LoVo (cell line): ENCODE measurements around the gene ATG10.

Experiments used
- DNase-seq: peaks from one replicate; pipeline ENCODE4 v3.0.0-alpha.2; 2016; ENCODE audit warnings: low spot score

The ATG10 gene

GRCh38 chr5:82165740-82166530 lies 194.1 kb downstream of the ATG10 start:
- peak; percentile 66 for DNase-seq

DNA sequence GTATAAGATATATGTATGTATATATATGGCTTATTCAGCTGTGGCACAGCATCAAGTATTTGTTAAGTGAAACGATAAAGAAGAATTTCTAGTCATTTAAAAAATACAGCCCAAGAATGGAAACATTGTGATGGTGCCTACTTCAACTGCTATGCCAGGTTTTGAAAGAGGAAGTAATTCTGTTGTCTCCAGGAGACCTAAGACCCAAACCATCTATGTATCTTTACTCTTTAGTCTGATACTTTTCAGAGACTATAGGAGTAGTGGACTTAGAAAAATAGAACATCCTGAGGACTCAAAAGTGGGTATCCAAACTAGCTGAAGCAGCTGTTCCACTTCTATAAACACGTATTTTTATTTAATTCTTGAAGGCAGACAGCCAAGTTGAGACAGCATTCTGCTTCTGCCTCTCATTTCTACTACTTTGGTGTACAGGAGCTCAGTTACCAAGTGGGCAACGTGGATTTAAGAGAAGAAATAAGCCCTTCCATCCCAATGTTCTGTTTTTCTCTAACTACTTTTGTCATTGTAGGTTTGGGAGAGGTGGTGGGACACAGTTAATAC lies 195.6 kb downstream of the ATG10 start:
- DNase-seq = no peak

DNA sequence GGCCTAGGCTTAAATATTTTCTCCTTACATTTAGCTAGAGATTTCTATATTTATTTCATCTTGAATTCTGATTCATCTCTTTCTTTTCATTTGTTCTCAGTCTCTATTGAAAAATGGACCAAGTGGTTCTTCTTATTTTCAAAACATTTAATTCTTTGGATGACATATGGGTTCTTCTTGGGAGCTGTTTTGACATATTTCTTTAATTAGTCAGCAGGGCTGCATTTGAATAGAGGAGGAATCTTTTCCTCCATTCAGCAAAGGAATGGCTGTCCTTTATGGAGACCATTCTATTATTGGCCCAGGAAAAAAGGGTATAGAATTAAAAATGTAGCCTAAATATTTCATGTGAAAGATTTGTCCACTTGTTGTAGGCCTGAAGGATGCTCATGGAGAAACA lies 196.5 kb downstream of the ATG10 start:
- no peak for DNase-seq

DNA sequence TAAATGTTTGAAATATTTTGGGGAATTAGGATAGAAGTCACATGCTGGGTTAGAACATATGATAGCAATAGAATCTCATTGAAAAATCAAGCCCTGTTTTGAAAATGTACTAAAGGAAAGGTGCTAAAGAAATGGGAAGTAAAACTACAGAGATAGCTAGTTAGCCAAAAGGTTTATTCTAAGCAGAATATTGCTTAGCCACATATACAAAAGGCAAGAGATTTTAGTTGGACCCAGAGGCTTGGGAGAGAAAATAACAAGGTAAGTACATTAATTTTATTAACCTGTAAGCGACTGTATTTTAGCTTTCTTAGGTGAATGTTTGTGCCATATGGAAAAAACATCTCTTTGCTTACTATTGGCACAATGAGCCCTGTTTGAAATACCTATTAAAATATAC lies 198.1 kb downstream of the ATG10 start:
- DNase-seq = no peak

GRCh38 chr5:82174128-82174918 lies 202.5 kb downstream of the ATG10 start:
- peak; percentile 36 for DNase-seq

GRCh38 chr5:82174919-82175219 lies 203.0 kb downstream of the ATG10 start:
- no peak for DNase-seq

DNA sequence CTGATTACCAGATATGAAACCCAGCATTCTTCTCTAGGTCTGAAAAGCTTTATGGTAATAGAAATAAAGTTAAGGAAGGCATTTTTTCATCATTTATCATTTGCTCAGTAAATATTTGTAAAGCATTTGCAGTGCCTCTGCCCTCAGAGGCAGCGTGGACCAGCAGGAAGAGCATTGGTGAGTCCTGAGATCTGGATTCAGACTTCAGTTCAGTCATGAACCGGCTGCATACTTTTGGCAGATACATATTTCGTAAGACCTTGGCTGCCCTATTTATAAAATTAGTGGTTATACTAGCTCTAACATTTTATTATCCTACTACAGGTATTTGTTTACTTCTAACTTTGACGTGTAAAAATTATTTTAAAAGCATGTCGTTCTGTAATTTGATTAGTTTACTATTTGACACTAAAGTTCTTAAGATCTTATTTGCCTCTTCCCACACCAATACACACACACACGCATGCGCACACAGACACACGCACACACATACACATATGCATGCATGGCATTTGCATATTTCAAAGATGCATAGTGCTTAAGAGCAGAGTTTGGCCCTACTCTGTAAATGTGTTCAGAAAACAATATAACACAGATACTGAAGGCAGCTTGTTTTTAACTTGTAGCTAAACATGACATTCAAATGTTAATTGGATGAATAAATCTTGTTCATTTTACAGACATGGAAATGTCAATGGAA lies 204.4 kb downstream of the ATG10 start:
- no peak for DNase-seq

DNA sequence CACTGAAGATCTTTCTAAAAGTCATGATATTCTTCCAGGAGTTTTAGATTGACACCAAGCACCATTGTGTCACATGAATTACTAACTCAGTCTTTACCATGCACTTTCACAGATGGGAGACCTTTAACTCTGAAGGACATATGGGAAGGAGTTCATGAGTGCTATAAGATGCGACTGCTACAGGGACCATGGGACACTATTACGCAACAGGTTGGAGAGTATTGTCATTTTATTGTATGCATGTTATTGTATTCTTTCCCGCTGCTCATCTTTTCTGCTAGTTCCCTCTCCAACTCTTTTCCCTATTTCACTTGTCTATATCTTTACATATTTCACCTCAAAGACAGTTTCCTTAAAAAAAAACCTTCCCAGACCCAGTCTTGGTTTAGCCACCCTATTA lies 206.6 kb downstream of the ATG10 start:
- DNase-seq = no peak

- DNase-seq = no peak
Observed at GRCh38 chr5:82182662-82183061, 210.8 kb downstream of the ATG10 start.

- DNase-seq = peak; percentile 46
Observed at GRCh38 chr5:82183828-82184227, 212.0 kb downstream of the ATG10 start.

DNA sequence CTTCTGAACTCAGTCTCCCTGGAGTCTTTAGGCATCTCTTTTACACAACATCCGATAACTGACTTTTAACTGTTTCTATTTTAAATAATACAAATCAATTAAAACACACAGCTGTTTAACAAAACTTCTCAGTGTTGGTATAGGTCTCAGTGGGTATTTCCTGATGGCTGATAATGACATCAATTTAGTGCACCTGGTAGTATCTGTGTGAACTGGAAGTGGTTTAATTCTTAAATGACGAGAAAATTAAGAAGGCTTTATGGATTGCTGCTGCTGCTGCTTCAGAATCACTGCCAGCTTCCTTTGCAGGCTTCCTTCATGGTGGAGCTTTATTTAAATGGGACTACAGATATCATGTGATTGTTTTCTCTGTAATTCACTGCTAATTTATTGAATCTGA lies 214.0 kb downstream of the ATG10 start:
- no peak for DNase-seq

GRCh38 chr5:82197550-82197949 lies 225.7 kb downstream of the ATG10 start:
- DNase-seq = no peak

GRCh38 chr5:82204567-82204966 lies 232.7 kb downstream of the ATG10 start:
- DNase-seq = no peak

- DNase-seq = no peak
Observed at GRCh38 chr5:82205005-82205404, 233.2 kb downstream of the ATG10 start.

DNA sequence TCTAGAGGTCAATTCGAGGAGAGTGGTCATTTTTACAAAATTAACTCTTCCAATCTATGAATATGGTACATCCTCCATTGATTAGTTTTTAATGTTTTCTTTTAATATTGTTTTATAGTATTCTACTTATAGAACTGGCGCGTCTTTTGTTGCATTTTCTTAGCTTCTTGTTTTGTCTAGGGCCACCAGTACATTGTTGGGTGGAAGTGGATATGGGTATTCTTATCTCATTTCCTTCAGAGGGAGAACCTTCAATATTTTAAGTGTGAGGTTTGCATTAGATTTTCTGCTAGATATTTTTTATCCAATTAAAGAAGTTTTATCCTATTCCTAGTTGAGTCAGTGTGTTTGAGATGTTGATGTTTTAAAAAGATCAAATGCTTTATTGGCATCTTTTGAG lies 236.5 kb downstream of the ATG10 start:
- no peak for DNase-seq

DNA sequence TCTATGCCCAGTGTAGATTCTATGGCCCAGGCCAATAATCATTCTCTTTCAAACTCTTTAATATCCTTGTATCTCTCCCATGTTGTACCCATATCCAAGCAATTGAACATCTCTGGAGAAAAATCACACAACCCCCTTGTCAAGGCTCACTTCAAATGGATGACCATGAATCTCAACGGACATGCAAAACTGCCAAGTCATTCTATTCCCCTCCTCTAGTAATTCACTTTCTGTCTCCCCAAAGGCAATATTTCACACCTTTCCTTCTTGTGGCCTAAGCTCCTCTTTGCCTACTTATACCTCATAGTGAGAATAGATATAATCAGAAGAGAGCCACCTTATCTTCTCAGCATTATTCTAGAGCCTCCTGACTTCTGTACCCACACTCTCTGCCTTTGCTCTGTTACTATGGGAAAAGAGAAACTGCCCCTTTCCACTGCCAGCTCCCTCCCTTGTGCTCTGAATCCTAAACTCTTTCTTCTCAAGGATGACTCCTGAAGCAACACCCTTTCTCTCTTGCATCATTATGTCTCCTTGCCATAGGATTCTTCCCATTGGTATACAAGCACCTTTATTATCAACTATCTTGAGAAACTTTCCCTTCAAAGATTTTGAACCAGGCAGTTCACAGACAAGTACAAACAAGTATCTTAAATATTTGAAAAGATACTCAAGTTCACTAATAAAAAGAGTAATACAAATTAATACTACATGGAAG lies 240.2 kb downstream of the ATG10 start:
- no peak for DNase-seq

- no peak for DNase-seq
Observed at GRCh38 chr5:82217917-82218316, 246.1 kb downstream of the ATG10 start.

GRCh38 chr5:82218374-82219156 lies 246.7 kb downstream of the ATG10 start:
- no peak for DNase-seq

- DNase-seq = no peak
Observed at GRCh38 chr5:82221020-82221419, 249.2 kb downstream of the ATG10 start.

DNA sequence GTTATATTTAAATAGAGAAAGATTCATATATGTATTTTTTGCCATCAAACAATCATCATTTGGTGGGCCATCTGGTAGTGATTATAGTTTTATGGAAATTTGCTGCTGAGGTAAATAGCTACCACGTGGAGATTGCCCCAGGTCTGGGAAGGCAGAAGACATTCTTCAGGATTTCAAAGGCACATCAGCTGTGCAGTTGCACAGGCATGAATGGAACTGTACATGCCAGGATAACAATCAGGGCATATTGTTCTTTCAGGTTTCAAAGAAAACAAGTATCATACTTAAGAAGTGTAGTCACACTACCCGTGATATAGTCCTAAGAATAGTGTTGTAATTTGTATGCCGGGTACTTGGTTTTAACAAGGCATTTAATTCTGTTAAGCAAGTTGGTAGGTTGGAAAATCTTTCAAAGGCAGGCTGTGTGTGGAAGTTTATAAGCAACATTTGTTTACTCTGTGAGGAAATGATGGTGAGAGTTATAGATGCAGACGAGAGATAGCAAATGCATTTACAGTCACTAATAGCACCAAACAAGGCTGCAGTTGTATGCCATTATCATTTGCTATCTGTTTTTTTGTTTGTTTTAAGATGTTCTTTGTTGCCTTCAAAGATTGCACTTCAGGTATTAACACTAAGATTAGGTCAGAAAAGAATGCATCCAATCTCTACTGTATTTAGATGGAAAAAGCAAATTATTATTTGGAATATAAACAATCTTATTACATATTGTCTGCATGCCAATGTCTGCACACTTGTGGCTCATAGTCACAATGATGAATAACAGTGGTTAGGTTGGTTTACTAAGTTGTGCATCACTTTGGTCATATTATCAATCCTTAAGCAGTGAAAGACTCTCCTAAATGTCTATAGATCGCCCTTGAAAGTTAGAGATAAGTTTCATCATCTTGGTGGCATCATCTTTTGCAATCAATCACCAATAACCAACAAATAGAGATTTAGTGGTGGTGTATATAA lies 251.1 kb downstream of the ATG10 start:
- DNase-seq = no peak
